Measurements from ENCODE around the gene MMP24. TPM values are rescaled to one million over a fixed set of nuclear protein-coding genes. Genes with fewer than 3 reads are reported as not detected.
"Not testable (repeated sequence)": the region's sequence is repeated elsewhere in the genome, so short reads cannot be mapped to it uniquely, and the experiment has no call there.

MMP24 gene
- total RNA-seq, 2 experiments from 2014 or later, result not detected

- intact Hi-C loops (cut with micrococcal nuclease; ENCODE audit: unreplicated experiment), result no loop called here
- Histone ChIP-seq H3K9me3 (ENCODE audit: low read length) (no peaks in the 10 kb centered on the region), H3K4me3 (ENCODE audit: low read depth, low read length, poor library complexity, severe bottlenecking) (no peak overlapping the region), H3K27ac (ENCODE audit: low read depth, low read length, poor library complexity, severe bottlenecking) (no peak overlapping the region), H4K20me1 (ENCODE audit: insufficient read depth, low read length) (no peaks in the 10 kb centered on the region), H3K9me2 (ENCODE audit: insufficient read depth, low read length) (no peaks in the 10 kb centered on the region), H3K79me2 (ENCODE audit: insufficient read depth, low read depth, low read length) (no peaks in the 10 kb centered on the region), H3K36me3 (ENCODE audit: insufficient read depth, low read length) (peaks cover 15% of the 10 kb centered on the region; the same call in 1 of the 2 replicates), H3K4me2 (ENCODE audit: low read length) (no peak overlapping the region), H2AFZ (ENCODE audit: low read length) (no peak overlapping the region), H3K4me1 (ENCODE audit: insufficient read depth, low read length, poor library complexity, severe bottlenecking) (no peaks in the 10 kb centered on the region)
- DNase-seq (ENCODE audit: low spot score), result no peak
- CTCF ChIA-PET (ENCODE audit: unreplicated experiment), result no interaction called here
- POLR2A ChIA-PET, result interaction anchor here (0.5 kb wide), 1 partner anchor 18 kb away, joined by 5 read pairs; no protein-coding TSS in a partner anchor
- no TSS peak for BruUV-seq (replicated peaks)
- TF ChIP-seq CTCF (conservative IDR thresholded peaks at IDR 0.05; ENCODE audit: low read length), result no peak
Measured at GRCh38 chr20:35312318-35312717, 85.8 kb downstream of the MMP24 start.

GRCh38 chr20:35314816-35315631, 88.5 kb downstream of the MMP24 start:
- POLR2A ChIA-PET, result no interaction called here
- Histone ChIP-seq H3K4me1 (ENCODE audit: insufficient read depth, low read length, poor library complexity, severe bottlenecking) (no peaks in the 10 kb centered on the region), H4K20me1 (ENCODE audit: insufficient read depth, low read length) (no peaks in the 10 kb centered on the region), H3K27ac (ENCODE audit: low read depth, low read length, poor library complexity, severe bottlenecking) (no peak overlapping the region), H3K79me2 (ENCODE audit: insufficient read depth, low read depth, low read length) (no peaks in the 10 kb centered on the region), H3K4me2 (ENCODE audit: low read length) (no peak overlapping the region), H3K36me3 (ENCODE audit: insufficient read depth, low read length) (peaks cover 15% of the 10 kb centered on the region; the same call in 1 of the 2 replicates), H3K9me3 (ENCODE audit: low read length) (no peaks in the 10 kb centered on the region), H3K9me2 (ENCODE audit: insufficient read depth, low read length) (no peaks in the 10 kb centered on the region), H2AFZ (ENCODE audit: low read length) (no peak overlapping the region), H3K4me3 (ENCODE audit: low read depth, low read length, poor library complexity, severe bottlenecking) (no peak overlapping the region)
- no peak for DNase-seq (ENCODE audit: low spot score)
- TF ChIP-seq EZH2phosphoT487 (IDR thresholded peaks at IDR 0.05; ENCODE audit: borderline replicate concordance, low read depth, low read length) (no peak), CTCF (conservative IDR thresholded peaks at IDR 0.05; ENCODE audit: low read length) (no peak)
- BruUV-seq (replicated peaks), result no TSS peak
- intact Hi-C loops (cut with micrococcal nuclease; ENCODE audit: unreplicated experiment), result no loop called here
- CTCF ChIA-PET (ENCODE audit: unreplicated experiment), result no interaction called here

- intact Hi-C loops (cut with micrococcal nuclease; ENCODE audit: unreplicated experiment); H3K9me2 ChIP-seq (ENCODE audit: insufficient read depth, low read length); POLR2A ChIA-PET; H3K27ac ChIP-seq (ENCODE audit: low read depth, low read length, poor library complexity, severe bottlenecking); H4K20me1 ChIP-seq (ENCODE audit: insufficient read depth, low read length); BruUV-seq (replicated peaks); H3K4me3 ChIP-seq (ENCODE audit: low read depth, low read length, poor library complexity, severe bottlenecking); H3K79me2 ChIP-seq (ENCODE audit: insufficient read depth, low read depth, low read length); H3K9me3 ChIP-seq (ENCODE audit: low read length); H3K4me1 ChIP-seq (ENCODE audit: insufficient read depth, low read length, poor library complexity, severe bottlenecking); H2AFZ ChIP-seq (ENCODE audit: low read length); H3K4me2 ChIP-seq (ENCODE audit: low read length); CTCF ChIA-PET (ENCODE audit: unreplicated experiment); DNase-seq (ENCODE audit: low spot score): not testable (repeated sequence)
- peaks cover 15% of the 10 kb centered on the region; the same call in 1 of the 2 replicates for H3K36me3 ChIP-seq (ENCODE audit: insufficient read depth, low read length)
Measured at GRCh38 chr20:35315632-35316020, 89.1 kb downstream of the MMP24 start.
